HG03039 (cell line): Measurements from ENCODE around the gene GJB3.
"Not testable (repeated sequence)": the region's sequence is repeated elsewhere in the genome, so short reads cannot be mapped to it uniquely, and the experiment has no call there.

Source experiments
- ATAC-seq: cut with Tn5 transposase; IDR thresholded peaks from one replicate; pipeline ENCODE4 v1.9.1; 2021; ENCODE audit warnings: mild to moderate bottlenecking, moderate library complexity; ENCODE audit not compliant: unreplicated experiment

The GJB3 gene

DNA sequence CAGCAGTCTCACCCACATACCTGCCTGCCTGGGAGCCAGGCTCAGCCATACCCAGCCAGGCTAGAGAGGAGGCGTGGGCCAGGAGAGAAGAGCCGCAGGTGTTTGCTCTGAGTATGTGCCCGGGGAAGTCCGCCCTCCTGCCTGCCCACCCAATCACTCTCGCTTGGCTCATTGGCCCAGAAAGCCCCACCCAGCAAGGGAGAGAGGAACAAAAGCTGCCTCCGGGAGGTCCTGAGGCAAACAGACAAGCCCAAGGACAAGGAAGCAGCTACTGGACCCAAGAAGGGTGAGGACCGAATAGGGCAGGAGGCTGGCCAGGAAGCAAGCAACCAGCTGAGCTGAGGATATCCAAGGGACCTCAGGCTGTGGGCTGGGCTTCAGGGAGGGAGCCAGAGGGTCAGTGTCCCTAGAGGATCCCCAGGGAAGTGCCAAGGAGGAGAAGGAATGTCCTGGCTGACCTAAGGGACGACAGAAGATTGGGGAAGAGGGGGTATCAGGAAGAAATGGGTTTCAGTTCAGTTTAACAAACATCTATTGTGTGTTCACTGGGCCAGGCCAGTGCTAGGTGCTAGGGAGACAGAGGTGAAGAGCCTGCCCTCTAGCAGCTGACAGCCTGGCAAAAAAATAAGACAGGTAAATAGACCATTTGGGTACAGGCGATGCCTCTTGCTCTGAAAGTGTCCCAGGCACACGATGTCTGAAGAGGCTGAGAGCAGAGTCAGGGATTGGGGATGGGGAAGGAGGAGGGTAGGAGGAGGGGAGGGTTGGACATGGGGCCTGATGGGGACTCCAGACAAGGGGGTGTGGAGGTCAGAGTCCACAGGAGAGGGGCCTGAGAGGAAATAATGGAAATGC, 21.3 kb upstream of the GJB3 start, which contains the start of gene GJB4:
Gene GJB4 (plus strand): TSS at position 238 of the 855 bp plus-strand sequence. CDS start 1,515 bp downstream, outside the sequence.
- no peak for ATAC-seq

DNA sequence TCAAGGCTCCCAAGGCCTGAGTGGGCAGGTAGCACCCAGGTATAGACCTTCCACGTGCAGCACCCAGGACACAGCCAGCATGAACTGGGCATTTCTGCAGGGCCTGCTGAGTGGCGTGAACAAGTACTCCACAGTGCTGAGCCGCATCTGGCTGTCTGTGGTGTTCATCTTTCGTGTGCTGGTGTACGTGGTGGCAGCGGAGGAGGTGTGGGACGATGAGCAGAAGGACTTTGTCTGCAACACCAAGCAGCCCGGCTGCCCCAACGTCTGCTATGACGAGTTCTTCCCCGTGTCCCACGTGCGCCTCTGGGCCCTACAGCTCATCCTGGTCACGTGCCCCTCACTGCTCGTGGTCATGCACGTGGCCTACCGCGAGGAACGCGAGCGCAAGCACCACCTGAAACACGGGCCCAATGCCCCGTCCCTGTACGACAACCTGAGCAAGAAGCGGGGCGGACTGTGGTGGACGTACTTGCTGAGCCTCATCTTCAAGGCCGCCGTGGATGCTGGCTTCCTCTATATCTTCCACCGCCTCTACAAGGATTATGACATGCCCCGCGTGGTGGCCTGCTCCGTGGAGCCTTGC, 19.7 kb upstream of the GJB3 start:
- ATAC-seq = no peak

DNA sequence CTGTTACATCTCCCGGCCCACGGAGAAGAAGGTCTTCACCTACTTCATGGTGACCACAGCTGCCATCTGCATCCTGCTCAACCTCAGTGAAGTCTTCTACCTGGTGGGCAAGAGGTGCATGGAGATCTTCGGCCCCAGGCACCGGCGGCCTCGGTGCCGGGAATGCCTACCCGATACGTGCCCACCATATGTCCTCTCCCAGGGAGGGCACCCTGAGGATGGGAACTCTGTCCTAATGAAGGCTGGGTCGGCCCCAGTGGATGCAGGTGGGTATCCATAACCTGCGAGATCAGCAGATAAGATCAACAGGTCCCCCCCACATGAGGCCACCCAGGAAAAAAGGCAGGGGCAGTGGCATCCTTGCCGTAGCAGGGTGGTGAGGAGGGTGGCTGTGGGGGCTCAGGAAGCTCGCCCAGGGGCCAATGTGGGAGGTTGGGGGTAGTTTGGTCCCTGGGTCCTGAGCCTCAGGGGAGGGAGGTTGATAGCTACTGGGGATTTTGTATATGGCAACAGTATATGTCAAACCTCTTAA, 19.2 kb upstream of the GJB3 start:
- ATAC-seq = no peak

DNA sequence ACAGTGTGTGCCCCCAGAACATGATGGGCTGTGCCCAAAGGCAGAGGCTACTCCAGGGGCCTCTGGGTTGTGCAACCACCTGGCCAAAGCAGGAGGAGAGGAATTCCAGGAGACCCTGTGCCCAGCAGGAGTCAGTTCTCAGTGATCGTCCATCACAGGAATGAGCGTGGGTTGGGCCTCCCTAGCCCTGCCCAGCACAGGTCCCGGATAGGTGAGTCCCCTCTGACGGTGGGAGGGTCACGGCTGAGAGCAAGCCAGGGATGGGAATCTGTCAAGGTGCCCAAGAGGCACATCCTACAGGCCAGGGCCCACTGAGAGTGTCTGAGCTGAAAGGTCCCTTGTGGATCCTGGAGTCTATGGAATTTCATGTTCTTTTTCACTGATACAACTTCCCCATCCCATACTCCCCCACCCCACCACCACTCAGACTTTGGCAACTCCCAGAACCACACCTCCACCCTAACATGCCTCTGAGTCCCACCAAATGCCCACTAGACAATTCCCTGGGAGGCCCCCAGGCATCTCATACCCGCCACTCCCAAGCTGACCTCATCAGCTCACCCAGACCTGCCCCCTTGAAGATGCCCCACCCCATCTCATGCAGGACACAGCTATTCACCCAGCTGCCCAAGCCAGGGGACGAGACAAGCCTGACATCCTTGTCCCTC, 18.4 kb upstream of the GJB3 start:
- ATAC-seq = no peak

- no peak for ATAC-seq
These were observed 17.8 kb upstream of the GJB3 start for GRCh38 chr1:34763142-34763781.

DNA sequence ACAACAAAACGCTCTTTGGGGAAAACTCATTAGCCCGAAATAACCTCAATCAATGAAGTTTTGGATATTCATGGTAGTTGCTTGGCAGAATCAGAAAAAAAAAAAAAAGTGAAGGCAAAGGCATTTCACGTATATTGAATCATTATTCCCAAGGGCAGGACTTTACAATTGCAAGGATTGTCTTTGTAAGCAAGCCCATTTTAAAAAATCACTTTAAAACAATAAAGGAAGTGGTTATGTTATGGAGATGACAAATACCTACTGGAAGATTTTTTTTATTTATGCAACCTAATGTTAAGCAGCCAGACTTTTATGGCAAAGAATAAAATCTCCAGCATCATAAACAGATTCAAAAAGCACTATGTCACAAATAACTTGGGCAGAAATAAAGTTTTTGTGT, 12.2 kb upstream of the GJB3 start:
- ATAC-seq = no peak

DNA sequence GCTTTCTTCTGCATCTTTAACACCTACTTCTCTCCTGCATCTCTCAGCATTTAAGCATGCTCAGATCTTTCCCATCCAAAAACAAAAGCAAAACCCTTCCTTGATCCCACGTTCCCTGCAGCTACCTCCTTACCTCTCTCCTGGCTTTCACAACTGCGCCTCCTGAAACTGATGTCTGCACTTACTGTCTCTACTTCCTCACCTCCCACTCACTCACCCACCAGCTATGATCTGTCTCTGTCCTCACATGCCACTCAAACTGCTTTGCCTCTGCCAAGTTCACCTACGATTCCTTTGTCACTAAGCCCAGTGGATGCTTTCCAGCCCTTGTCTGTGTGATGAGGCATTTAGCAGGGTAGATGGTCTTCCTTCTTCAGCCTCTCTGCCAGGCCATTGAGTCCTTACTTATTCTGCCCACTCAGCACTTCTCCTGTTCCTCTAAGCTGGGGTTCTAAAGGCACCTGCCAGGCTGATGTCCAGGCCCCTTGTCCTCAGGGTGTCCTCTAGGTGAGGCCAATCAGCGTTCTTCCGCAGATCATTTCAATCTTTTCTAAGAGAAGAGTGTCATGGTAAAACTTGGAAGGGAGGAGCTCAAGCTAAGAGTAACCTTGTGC, 10.0 kb upstream of the GJB3 start:
- no peak for ATAC-seq

DNA sequence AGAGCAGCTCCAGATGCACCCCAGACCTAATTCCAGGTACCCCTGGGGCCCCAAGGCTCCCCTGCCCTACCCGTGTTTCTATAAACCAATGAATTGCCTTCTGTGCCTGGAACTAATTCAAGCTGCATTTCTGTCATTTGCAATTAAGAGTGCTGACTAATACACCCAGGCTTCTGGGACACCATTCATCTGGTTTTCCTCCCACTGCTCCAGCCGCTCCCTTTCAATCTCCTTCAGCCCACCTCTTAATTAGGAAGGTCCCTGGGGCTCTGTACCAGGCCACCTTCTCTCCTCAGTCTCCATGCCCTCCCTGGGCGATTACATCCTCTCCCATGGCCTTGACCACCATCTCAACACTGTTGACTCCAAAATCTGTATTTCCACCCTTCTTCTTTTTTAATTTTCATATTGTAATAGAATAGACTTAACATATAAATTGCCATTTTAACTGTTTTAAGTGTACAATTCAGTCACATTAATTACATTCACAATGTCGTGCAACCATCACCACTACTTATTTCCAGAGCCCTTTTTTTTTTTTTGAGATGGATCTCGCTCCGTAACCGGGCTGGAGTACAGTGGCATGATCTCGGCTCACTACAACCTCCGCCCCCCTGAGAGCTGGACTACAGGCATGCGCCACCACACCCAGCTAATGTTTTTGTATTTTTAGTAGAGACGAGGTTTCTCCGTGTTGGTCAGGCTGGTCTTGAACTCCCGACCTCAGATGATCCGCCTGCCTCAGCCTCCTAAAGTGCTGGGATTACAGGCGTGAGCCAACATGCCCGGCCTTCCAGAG, 9.2 kb upstream of the GJB3 start:
- ATAC-seq = no peak

DNA sequence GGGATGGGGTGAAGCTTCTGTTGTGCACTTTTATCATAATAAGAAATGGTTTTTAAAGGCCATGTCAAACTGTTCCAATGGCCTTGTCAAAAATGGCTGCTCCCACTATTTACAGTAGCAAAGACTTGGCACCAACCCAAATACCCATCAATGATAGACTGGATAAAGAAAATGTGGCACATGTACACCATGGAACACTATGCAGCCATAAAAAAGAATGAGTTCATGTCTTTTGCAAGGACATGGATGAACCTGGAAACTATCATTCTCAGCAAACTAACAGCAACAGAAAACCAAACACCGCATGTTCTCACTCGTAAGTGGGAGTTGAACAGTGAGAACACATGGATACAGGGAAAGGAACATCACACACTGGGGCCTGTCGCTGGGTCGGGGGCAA, 7.9 kb upstream of the GJB3 start:
- not testable (repeated sequence) for ATAC-seq

- no peak for ATAC-seq
These were observed 6.1 kb upstream of the GJB3 start for GRCh38 chr1:34774957-34775356.

DNA sequence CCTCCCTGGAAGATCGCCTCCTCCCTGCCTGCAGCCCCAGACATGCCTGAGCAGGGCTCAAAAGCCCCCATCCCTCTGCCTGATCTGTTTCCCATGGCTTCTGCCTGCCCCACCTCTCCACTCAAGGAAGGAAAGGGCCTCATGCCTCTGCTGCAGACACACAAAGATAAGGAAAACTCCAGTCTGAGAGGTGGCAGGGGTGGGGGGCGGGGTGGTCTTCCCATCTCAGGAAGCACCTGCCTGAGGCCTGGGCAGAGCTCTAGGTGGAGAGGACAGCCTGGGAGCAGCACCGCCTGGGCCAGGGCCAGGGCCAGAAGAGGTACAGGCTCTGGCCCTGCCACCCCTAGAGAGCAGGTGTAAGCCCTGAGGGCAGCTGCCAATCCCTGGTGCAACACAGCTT, 4.1 kb upstream of the GJB3 start:
- ATAC-seq = no peak

DNA sequence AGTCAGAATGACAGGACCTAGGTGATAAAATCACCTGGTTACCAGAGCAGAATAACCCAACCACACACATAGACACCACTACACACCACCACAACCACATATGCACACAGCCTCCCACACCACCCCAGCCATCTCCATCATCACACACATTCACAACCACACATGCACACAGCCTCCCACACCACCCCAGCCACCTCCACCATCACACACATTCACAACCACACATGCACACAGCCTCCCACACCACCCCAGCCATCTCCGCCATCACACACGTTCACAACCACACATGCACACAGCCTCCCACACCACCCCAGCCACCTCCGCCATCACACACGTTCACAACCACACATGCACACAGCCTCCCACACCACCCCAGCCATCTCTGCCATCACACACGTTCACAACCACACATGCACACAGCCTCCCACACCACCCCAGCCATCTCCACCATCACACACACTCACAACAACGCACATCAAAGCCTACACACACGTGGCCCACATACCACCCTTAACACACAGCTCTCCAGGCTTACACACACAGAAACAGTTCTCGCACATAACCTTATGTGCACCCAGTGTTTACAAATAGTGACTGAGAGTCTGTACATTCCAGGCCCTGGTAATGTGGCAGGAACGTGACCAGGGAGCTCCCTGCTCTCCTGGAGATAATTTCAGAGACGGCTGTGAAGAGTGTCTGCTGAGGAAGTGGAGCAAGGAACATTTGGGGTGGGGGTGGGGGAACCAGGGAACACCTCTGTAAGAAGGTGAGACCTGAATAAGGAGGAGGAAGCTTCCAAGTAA, 3.3 kb upstream of the GJB3 start:
- ATAC-seq = no peak

GRCh38 chr1:34778381-34778780, 2.6 kb upstream of the GJB3 start:
- ATAC-seq = no peak

- no peak for ATAC-seq
These were observed 2.0 kb upstream of the GJB3 start for GRCh38 chr1:34779005-34779404.

DNA sequence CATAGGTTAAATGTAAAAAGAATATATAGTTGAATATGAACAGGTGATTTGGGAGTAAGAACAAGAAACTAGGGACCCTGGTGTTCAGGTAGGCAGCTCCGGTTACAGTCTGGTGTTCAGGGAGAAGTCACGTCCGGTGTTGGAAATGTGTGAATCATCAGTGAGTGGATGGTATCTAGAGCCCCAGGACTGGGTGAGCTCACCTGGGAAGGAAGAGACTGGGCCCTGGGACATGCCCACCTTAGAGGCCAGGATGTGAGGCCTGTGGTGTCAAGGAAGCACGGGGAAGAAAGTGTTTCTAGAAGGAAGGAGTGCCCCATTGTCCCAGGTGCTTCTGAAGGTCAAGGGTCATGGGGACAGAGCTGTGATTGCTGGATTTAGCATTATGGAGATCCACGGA, 1.5 kb upstream of the GJB3 start:
- ATAC-seq = no peak

DNA sequence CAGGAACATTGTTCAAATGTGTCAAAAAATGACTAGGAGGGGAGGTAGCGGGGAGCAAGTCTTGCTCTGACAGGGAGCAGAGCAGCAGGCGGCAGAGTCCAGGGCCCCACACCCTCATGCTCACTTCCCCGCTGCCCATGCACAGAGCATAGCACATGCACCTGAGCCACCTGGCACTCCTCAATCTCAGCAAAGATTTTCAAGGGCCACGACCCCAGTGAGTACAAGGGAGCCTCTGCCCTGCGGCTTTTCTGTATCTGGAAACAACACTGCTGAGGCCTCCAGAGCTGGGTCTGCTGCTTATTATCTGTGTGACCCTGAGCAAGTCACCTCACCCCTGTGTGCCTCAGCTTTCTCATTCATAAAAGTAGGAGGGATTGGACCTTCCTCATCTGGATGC, 1.1 kb upstream of the GJB3 start:
- ATAC-seq = no peak

DNA sequence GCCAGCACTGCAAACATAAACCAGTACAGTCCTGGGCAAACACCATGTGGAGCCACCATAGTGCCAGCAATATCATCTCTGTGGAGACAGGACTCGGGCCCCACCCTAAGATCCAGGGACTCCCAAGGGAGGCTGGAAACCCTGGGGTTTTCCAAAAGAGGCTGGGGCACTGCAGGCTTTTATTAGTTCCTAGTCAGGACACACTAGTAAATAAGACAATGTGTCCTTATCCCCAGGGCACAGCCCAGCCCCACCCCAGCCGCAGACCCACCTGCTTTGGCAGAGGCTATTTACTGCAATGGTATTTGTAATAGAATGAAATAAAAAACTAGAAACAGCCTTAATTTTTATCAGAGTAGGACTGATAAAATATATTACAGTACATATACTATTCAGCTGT, 486 bp upstream of the GJB3 start:
- no peak for ATAC-seq

GRCh38 chr1:34781844-34782391, 904 bp downstream of the GJB3 start:
- no peak for ATAC-seq

- ATAC-seq = no peak
These were observed 3.8 kb downstream of the GJB3 start for GRCh38 chr1:34784751-34785221.
